HepG2 (cell line): ENCODE data around the gene DPM2.

Source experiments
- MED13 ChIP-seq: sonication (generic); formaldehyde crosslinking; IDR thresholded peaks from 2 replicates; pipeline ENCODE4 v1.5.0; 2020; ENCODE audit warnings: missing genetic modification reagents
- TF ChIP-seq, protein P1 (sequence below), 2 experiments: sonication (generic) in 1 of 2; formaldehyde crosslinking in 1 of 2; IDR thresholded peaks; 2 replicates each; pipeline versions ENCODE4 v1.5.1 to v1.6.1; 2011 to 2020; ENCODE audit warnings: borderline replicate concordance in 1 of 2, low read depth in 1 of 2, low read length in 1 of 2, mild to moderate bottlenecking in 1 of 2, missing genetic modification reagents in 1 of 2, moderate library complexity in 1 of 2

DNA sequence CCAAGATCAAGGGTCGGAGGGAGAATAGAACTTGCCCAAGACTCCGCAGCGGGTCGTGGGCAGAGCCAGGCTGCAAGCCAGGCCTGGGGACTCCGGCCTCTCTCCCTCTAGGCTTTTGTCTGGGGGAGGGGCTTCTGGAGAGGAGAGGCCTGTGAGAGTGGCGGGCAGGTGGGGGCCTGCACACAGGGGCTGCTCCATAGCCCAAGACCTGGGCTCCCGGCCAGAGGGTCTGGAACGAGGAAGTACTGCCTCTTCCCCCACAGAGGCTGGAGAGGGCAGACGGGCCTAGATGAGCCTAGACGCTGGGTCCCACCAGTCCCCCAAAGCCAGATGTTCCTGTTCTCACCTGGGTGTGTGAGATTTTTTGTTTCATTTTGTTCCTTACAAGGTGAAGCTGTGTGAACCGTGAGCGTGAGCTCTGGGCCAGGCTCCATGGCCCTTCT, 33.1 kb downstream of the DPM2 start:
- TF ChIP-seq MED13, result no peak
- TF ChIP-seq, protein P1, sequence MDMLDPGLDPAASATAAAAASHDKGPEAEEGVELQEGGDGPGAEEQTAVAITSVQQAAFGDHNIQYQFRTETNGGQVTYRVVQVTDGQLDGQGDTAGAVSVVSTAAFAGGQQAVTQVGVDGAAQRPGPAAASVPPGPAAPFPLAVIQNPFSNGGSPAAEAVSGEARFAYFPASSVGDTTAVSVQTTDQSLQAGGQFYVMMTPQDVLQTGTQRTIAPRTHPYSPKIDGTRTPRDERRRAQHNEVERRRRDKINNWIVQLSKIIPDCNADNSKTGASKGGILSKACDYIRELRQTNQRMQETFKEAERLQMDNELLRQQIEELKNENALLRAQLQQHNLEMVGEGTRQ (IDR thresholded peaks at IDR 0.05; ENCODE audit: low read depth, low read length), result no peak
- TF ChIP-seq, protein P1 (CRISPR knock-in tag; IDR thresholded peaks at IDR 0.05; ENCODE audit: borderline replicate concordance), result no peak
